ENCODE results near the gene SERTM1.

GRCh38 chr13:36718686-36719085, 44.9 kb downstream of the SERTM1 start:
- TF ChIP-seq EZH2 (IDR thresholded peaks at IDR 0.05; ENCODE audit: insufficient read depth, poor library complexity, severe bottlenecking) (no peak), EZH2phosphoT487 (IDR thresholded peaks at IDR 0.05; ENCODE audit: insufficient read depth, low read depth) (no peak)

All from GM23248 (cell line).